Stimulated activated naive CD8-positive, alpha-beta T cell treated with anti-CD3 and anti-CD28 coated beads, Interleukin-15, Interleukin-2, amounts not matched to agents 100 U/mL and 50 U/mL, for 24 hours (primary cell): ENCODE results near the gene SCNN1G.
"Not testable (repeated sequence)": the region's sequence is repeated elsewhere in the genome, so short reads cannot be mapped to it uniquely, and the experiment has no call there.

Experiments used
- ATAC-seq: fragments of 150-1000 bp; cut with Tn5 transposase; one replicate; pipeline ENCODE4 v1.10.0; 2021
- DNase-seq: peaks from one replicate; pipeline ENCODE4 v3.0.0; 2021

Gene SCNN1G, protein sequence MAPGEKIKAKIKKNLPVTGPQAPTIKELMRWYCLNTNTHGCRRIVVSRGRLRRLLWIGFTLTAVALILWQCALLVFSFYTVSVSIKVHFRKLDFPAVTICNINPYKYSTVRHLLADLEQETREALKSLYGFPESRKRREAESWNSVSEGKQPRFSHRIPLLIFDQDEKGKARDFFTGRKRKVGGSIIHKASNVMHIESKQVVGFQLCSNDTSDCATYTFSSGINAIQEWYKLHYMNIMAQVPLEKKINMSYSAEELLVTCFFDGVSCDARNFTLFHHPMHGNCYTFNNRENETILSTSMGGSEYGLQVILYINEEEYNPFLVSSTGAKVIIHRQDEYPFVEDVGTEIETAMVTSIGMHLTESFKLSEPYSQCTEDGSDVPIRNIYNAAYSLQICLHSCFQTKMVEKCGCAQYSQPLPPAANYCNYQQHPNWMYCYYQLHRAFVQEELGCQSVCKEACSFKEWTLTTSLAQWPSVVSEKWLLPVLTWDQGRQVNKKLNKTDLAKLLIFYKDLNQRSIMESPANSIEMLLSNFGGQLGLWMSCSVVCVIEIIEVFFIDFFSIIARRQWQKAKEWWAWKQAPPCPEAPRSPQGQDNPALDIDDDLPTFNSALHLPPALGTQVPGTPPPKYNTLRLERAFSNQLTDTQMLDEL

DNA sequence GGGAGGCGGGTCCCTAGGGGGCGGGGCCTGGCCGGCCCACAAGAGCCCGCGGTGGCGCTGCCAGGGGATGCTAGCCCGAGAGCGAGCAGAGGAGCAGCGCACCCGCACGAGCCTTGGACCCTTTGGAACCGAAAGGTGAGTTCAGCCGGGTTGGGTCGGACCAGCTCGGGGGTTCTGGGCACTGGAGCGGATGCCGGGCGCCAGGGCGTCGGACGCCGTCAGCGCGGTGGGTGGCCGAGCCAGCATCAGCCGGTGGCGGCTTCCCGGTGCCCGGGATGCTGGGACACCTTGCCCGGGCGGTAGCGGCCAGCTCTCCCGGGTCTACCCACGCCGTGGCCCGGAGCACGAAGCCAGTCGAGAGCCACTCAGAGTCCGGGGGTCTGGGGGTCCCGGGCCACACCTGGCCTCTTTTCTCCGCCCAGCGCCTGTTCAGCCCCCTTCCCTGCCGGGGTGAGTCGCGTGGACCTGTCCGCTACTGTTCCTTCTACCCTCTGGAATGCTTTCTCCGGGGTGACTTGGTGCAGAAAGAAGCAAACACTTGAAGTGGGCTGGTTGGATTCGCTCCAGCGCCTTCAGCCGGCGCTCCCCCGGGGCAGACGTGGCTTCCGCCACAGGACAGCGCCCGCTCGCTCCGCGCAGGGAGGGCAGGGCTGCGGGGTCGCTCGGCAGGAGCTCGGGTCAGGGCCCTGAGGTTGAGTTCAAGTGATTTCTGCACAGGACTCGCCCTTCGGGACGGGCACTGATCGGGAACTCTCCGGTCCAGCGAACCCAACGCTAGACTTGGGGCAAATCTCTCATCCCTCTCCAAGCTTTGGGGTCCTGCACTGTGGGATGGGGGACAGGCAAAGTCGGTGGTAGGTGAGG, at the start of gene SCNN1G:
Gene SCNN1G, plus strand, starts transcription at position 67 of the 864 bp plus-strand sequence. CDS start 3,527 bp downstream, outside the sequence.
- DNase-seq (peak; percentile 5), ATAC-seq (peak; percentile 16)

DNA sequence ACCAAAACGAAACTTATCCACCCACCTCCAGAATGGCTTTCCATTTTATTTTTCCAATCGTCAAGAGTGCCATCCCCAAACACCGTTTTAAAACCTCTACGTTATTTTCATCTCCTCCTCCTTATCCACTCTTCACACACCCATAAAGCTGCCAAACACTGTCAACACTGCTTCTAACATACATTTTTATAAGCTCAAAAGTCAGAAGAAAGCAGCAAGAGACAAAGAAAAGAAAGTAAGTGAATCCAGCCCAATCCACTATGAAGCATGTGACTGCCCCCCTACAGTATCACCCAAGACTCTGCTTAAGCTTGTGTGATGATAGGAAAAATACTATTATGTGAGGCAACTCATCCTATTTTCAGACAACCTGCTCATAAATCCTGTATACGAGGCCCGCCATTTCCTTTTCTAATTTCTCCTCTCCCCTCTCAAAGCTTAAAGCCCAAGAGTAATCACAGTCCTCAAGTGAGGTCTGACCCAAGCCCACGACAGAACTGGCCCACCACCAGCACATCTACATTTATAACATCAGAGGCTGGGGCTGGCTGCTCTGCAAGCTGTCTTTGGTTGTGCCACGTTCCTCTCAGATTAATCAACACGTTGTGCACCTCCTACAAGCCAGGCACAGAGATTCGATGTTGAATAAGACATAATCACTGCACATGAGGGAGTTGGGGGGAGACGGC, 49.6 kb upstream of the SCNN1G start:
- ATAC-seq (no peak), DNase-seq (no peak)

DNA sequence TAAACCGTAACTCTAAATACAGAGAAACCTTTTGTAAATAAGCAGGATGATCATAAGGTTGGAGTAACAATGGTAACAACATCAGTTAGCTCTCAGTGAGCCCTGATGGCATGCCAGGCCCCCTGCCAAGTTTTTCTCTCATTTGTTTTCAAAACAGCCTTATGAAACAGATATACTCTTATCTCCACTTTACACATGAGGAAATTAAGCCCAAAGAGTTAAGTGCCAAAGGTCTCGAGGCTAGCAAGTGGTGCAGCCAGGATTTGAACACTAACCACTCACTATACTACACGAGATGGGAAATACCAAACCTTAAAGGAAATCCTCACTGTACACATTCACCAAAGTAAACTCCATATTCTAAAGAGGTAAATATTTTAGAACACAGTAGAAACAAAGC, 48.3 kb upstream of the SCNN1G start:
- DNase-seq (no peak), ATAC-seq (no peak)

DNA sequence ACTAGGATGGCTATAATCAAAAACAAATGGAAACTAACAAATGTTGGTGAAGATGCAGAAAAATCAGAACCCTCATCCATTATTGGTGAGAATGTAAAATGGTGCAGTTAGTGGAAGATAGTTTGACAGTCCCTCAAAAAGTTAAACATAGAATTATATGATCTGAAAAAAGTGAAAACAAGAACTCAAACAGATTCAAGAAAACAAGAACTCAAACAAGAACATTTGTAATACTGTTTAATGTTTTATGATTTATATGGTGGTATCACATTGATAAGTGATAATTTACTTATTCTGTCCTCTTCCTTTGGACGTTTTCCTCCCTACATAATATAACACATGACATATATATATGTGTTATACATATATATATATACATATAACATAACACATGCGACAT, 45.3 kb upstream of the SCNN1G start:
- ATAC-seq (no peak), DNase-seq (no peak)

DNA sequence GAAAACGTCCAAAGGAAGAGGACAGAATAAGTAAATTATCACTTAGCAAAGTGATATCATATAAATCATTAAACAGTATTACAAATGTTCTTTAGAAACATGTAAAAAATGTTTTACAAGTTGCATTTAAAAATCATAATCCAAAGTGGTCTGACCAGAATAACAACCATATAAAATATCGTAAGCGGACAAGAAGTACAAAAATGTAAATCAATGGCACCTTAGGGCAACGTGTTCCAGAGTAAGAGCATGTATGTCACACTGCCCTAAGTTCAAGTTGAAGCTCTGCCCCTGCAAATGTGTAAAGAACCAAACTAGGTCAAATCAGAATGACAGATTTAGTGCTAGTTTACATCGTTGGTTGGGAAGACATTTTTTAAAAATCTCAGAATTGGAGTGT, 44.7 kb upstream of the SCNN1G start:
- no peak for DNase-seq
- no peak for ATAC-seq

DNA sequence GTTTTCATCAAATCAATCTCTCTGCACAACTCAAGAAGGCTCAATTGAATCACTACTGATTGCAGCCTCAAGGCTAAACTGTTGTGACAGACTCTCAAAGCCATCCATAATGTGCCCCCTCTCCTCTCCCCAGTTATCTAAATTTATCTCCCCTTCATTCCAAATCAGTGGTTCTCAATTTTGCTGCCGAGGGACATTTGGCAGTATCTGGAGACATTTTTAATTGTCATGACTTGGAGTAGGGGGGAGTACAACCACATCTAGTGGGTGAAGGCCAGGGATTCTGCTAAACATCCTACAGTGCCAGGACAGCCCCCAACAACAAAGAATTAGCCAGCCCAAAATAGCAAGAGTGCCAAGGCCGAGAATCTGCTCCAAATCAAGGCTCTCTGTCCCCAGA, 42.4 kb upstream of the SCNN1G start:
- DNase-seq (no peak), ATAC-seq (no peak)

DNA sequence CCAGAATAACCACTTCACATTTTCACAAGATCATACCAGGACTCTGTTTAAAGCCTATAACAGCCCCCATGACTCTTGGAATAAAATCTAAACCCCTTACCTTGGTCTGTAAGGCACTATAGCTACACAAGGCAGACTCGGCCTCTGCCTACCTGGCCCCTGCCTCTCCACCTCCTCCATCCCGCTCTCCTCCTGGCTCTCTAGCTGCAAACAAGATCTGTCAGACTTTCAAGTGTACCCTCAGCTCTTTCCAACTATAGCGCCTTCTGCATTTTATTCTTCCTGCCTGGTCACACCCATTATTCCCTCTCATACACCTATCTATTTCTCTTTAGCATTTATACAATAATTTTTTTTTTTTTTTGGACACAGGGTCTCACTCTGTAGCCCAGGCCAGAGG, 41.5 kb upstream of the SCNN1G start:
- DNase-seq (no peak), ATAC-seq (no peak)

DNA sequence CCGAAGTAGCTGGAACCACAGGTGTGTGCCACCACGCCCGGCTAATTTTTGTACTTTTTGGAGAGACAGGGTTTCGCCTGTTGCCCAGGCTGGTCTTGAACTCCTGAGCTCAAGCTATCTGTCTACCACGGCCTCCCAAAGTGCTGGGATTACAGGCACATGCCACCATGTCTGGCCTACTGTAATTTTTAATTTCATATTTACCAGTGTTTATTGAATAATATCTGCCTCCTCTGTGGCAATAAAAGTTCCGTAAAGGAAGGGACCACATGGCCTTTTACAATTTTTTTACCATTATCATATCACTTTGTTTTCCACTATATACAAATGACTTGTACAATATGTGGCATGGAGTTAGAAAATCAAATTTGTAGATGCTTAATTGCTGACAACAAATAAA, 41.0 kb upstream of the SCNN1G start:
- ATAC-seq (no peak), DNase-seq (no peak)

DNA sequence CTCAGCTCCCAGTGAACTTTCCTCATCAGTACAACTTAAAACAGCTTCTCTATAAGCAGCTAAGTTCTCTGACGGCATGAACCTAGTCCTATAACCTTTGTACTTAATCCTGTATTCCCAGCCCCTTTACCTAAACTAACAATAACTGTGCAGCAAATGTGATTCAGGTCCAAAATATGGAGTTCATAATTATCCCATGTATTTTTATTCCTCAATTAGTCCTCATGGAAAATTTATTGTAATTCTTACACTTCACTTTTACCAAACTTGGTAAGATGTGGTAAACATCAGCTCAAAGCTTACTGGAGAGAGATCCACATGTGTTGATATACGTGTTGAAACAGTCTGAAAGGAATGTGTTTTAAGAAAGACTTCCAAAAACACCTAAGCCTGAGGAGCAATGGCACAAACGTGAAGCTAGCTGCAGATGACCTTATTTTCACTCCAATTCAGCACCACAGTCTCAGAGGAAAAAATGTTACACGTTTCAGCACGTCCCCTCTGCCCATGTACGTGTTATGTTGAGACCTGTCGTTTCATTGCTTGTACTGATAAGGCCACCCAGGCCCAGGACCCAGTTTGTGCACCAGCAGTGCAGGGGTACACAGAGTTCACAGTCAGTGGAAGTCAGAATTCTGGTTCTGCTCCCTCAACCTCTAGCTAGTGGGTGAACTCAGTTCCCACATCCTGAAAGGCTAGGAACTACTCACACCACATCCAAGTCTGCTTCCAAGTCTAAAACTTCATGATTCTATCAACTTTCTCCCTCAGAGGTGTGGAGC, 40.4 kb upstream of the SCNN1G start:
- DNase-seq (no peak), ATAC-seq (no peak)

DNA sequence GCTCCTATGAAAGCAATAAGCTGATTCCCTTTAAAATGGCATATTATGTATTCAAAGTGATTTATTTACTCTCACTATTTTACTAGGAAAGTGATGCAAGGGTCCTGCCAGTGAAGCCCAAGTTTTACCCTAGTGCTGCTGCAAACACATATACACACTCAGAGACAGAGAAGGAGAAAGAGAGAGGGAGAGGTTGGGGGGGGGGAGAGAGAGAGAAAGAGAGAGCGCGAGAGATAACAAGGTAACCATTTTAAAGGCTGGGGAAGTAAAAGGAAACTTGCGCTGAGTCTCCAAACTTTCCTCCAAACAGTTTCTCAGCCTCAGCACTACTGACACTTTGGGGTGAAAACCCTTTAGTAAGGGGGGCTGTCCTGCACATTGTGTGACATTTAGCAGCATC, 39.2 kb upstream of the SCNN1G start:
- DNase-seq (no peak), ATAC-seq (no peak)

DNA sequence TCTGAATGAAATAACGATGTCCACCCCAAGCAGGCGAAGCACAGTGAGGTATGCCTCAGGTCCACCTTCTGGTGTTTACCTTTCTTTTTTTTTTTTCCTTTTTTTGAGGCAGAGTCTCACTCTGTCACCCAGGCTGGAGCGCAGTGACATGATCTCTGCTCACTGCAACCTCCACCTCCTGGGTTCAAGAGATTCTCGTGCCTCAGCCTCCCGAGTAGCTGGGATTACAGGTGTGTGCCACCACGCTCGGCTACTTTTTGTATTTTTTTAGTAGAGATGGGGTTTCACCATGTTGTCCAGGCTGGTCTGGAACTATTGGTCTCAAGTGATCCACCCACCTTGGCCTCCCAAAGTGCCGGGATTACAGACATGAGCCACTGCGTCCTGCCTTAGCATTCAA, 38.2 kb upstream of the SCNN1G start:
- DNase-seq, ATAC-seq: not testable (repeated sequence)

DNA sequence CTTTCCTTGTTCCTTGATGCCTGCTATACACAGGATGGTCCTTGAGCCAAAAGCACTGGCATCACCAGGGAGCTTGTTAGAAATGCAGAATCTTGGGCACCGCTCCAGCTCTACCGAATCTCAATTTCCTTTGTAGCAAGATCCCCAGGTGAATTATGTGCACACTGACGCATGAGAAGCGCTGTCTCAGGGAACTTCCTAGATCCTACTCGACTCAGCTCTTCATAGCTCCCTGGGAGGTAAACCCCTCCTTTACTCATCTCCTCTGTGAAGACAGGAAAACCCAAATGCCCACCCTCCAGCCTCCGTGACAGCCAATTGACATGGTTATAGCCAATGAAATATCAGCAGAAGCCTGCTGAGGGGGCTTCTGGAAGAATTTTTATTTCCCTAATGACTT, 37.4 kb upstream of the SCNN1G start:
- no peak for DNase-seq
- ATAC-seq: no peak

DNA sequence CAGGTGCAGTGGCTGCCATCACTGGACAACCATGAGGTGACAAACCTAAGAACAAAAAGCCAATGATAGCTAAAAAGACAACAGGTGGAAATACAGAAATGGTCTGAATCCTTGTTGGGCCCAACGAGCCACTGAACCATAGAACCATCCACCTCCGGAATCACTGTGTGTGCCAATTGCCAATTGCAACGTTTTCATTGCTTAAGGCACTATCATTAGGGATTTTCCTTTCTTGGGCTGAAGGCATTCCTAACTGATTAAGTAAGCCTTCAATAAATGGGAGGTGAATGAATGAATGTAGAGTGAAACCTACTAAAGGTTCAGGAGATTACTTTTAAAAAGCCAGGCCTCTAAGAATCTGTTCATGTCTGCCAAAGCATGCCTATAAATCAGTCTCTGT, 36.9 kb upstream of the SCNN1G start:
- DNase-seq (no peak), ATAC-seq (no peak)

DNA sequence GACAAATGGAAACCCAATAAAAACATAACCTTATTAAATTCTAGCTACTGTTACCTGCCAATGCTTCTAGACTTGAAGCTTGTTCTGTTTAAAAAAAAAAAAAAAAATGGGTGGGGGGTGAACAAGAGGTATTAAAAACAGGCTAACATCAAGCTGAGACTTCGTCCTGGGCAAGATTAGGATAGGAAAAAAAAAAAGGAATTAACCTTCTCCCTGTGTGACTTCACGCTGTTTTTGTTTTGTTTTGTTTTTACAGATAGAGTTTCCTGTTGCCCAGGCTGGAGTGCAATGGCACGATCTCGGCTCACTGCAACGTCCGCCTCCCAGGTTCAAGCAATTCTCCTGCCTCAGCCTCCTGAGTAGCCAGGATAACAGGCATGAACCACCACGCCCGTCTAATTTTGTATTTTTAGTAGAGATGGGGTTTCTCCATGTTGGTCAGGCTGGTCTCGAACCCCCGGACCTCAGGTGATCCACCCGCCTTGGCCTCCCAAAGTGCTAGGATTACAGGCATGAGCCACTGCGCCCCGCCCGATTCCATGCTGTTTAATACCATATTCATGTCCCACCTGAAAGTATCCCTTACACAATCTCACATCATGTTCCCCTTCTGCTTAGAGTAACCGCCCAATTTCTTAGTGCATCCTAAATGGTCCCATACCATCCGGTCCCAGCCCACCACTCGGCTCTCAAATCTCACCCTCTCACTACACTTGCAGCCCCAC, 35.5 kb upstream of the SCNN1G start:
- DNase-seq: no peak
- no peak for ATAC-seq

DNA sequence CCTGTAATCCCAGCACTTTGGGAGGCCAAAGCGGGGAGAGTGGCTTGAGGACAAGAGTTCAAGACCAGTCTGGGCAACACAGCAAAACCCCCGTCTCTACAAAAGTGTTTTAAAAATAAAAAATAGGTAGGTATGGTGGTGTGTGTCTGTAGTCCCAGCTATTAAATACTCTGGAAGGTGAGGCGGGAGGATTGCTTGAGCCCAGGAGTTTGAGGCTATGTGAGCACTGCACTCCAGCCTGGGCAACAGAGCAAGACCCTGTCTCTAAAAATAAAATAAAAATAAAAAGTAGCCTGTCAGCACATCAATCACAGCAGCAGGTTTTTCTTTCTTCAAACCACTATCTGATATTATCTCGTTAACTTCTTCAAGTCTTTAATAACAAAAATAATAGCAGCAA, 34.9 kb upstream of the SCNN1G start:
- DNase-seq (no peak), ATAC-seq (no peak)

DNA sequence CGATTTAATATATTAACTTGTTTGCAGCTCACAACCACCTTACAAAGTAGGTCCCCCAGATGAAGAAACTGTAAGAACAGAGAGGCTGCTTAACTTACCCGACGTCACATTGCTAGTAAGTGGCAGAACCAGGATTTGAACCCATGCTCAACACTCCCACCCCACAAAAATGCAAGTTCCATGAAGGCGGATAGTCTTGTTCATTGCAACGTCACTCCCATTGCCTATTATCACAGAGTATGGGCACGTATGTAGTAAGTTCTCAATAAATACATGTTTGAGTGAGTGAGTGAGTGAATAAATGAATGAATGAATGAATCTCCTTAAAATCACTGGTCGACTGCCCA, 34.4 kb upstream of the SCNN1G start:
- no peak for ATAC-seq
- DNase-seq: no peak

DNA sequence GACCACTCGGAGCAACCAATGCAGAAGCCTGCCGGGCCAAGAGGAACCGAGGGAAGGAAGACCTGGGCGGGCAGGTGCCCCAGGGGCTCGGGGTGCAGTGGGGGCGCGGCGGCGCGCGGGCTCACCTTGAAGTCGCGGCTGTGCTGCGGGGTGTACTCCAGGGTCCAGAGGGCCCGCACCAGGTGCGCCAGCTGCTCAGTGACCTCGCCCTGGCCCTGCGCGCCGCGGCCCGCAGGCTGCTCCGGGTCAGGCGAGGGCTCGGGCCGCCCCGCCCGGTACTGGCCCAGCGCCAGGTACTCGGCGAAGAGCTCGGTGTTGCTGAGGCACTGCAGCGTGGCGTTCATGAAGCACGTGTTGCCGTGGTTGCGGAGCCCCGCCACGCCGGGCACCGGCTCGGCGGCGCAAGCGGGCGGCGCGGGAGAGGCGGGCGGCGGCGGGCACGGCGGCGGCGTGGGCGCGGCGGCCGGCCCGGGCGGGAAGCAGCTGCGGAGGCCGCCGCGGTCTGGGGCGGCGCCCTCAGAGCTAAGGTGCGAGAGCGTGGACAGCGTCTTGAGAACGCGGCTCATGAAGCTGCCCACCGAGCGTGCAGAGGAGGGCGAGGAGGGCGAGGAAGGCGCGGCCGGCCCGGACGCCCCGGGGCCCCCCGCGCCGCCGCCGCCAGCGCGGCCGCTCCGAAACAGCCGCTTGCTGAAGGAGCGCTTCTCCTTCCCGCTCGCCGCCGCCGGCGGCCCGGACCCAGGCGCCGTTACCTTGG, 33.9 kb upstream of the SCNN1G start:
- DNase-seq: peak; percentile 58

DNA sequence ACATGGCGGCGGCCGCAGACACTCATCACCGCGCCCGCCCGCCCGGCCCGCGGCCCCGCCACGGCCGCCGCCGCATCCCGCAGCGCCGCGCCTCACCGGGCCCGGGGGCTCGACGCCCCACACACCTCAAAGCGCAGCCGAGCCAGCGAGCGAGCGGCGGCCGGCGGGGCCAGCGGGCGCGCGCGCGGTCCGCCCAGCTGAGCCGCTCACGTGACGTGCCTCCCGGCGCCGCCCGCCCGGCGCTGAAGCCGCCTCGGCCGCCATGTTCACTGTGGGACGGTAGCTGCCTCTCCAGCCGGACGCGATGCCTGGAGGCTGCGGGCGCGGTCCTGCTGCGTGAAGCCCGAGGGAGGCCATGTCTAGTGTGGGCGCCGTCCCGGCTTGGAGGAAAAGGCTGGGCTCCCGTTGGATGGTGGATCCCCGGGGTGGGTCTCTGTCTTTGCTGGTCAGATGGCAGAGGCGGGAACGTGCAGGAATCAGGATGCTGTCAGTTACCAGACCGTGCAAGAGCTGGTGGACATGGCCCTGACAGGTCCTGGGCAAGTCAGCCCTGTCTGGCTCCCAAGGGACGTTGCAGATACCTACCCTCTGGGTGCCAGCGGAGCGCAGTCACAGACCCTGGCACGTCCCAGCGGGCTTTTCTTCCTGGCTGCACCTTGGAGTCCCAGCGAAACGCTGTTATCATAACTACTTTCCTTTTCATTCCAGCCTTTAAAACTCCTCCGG, 33.1 kb upstream of the SCNN1G start, which contains the start of gene USP31:
Gene USP31, minus strand, starts transcription at position 186 of the 726 bp plus-strand sequence. Its CDS starts 182 bp downstream, at position 4.
- peak; percentile 98 for ATAC-seq
- DNase-seq: peak; percentile 91

More for the DNA sequence above, 33.9 kb upstream of the SCNN1G start:
- ATAC-seq: peak; percentile 26

DNA sequence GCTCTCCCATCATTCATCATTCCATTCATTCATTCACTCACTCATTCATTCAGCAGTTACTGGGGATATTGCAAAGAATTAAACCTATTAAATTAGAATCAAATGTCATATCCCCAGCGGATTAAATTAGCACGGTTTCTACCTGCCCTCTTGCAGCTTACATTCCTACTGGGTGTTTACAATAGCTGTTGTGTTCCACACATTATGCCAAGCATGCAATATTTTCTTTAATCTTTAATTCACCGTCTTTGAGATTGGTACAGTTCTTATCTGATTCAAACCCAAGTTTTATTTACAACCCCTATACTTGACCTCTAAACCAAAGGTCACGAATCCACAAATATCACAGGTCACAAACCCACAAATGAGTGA, 32.6 kb upstream of the SCNN1G start:
- no peak for DNase-seq
- no peak for ATAC-seq
